Hepatocyte (in vitro differentiated cells): ENCODE measurements around the gene RDX. TPM values are rescaled to one million over a fixed set of nuclear protein-coding genes. Genes with fewer than 3 reads are reported as not detected.
A peak's percentile ranks its signal among the peaks of the same experiment; 100 is the strongest.

Experiments
- DNase-seq: peaks from one replicate; pipeline ENCODE4 v3.0.0-alpha.2; 2016; ENCODE audit warnings: low spot score
- H2AFZ ChIP-seq: fragments of 200-600 bp; sonication (generic); 2 replicates; pipeline ENCODE4 v1.6.0; 2016; ENCODE audit warnings: antibody characterized with exemption, mild to moderate bottlenecking
- H3K27ac ChIP-seq: fragments of 200-600 bp; sonication (generic); 2 replicates; pipeline ENCODE4 v1.5.1; 2016; ENCODE audit warnings: mild to moderate bottlenecking
- H3K27me3 ChIP-seq: fragments of 200-600 bp; sonication (generic); 2 replicates; pipeline ENCODE4 v1.6.1; 2016
- H3K36me3 ChIP-seq: fragments of 200-600 bp; sonication (generic); replicated peaks from 2 replicates; pipeline ENCODE4 v1.5.1; 2016; ENCODE audit warnings: low read depth; ENCODE audit not compliant: insufficient read depth
- H3K4me1 ChIP-seq: fragments of 200-600 bp; sonication (generic); 2 replicates; pipeline ENCODE4 v1.5.1; 2016; ENCODE audit warnings: mild to moderate bottlenecking, moderate library complexity; ENCODE audit not compliant: insufficient read depth
- H3K4me2 ChIP-seq: fragments of 200-600 bp; sonication (generic); 2 replicates; pipeline ENCODE4 v1.6.0; 2016
- H3K4me3 ChIP-seq: fragments of 200-600 bp; sonication (generic); 2 replicates; pipeline ENCODE4 v1.5.1; 2016; ENCODE audit warnings: mild to moderate bottlenecking
- H3K79me2 ChIP-seq: fragments of 200-600 bp; sonication (generic); 2 replicates; pipeline ENCODE4 v1.6.0; 2017; ENCODE audit warnings: mild to moderate bottlenecking
- H3K9me2 ChIP-seq: fragments of 200-600 bp; sonication (generic); replicated peaks from 2 replicates; pipeline ENCODE4 v1.6.0; 2017; ENCODE audit warnings: mild to moderate bottlenecking; ENCODE audit not compliant: insufficient read depth
- H3K9me3 ChIP-seq: fragments of 200-600 bp; sonication (generic); 2 replicates; pipeline ENCODE4 v1.5.1; 2016; ENCODE audit warnings: low read depth, mild to moderate bottlenecking
- H4K20me1 ChIP-seq: fragments of 200-600 bp; sonication (generic); 2 replicates; pipeline ENCODE4 v1.6.0; 2016; ENCODE audit warnings: mild to moderate bottlenecking; ENCODE audit not compliant: insufficient read depth, poor library complexity, severe bottlenecking
- EZH2 ChIP-seq: fragments of 200-600 bp; sonication (generic); IDR thresholded peaks from 2 replicates; pipeline ENCODE4 v1.6.1; 2016; ENCODE audit warnings: antibody characterized with exemption, mild to moderate bottlenecking, borderline replicate concordance
- EZH2phosphoT487 ChIP-seq: fragments of 200-600 bp; sonication (generic); IDR thresholded peaks from one replicate; pipeline ENCODE4 v1.6.1; 2018; ENCODE audit warnings: antibody characterized with exemption, mild to moderate bottlenecking, low read depth, moderate library complexity; ENCODE audit not compliant: unreplicated experiment, severe bottlenecking
- WGBS: methylation state at CpG from one replicate; pipeline ENCODE4 v1.1.6; 2016; ENCODE audit warnings: low lambda C conversion rate; ENCODE audit errors: missing lambda C conversion rate; 5-methylcytosine and 5-hydroxymethylcytosine counted together
- polyA plus RNA-seq: library from polyadenylated mRNA; unstranded; fragments of >200 nt; fragmentation: Nextera tagmentation; extraction: Ambion mirVana; gene quantifications from 2 replicates; pipeline ENCODE4 v1.2.1, GENCODE V29; 2016
- total RNA-seq: library from RNA; depleted of rRNA; stranded (reverse); fragments of >200 nt; gene quantifications from 2 replicates; pipeline ENCODE4 v1.2.3, GENCODE V29; 2014
- TF ChIP-seq, protein P1 (sequence below): fragments of 200-600 bp; sonication (generic); IDR thresholded peaks from 2 replicates; pipeline ENCODE4 v1.5.1; 2016; ENCODE audit warnings: antibody characterized with exemption, mild to moderate bottlenecking; ENCODE audit not compliant: poor library complexity

Gene RDX
- total RNA-seq = 102 and 106 TPM in 2 replicates
- 128 and 143 TPM in 2 replicates for polyA plus RNA-seq

GRCh38 chr11:110296226-110297075 lies at the start of gene RDX:
RDX (minus strand) TSS chr11:110296614; CDS start chr11:110279692, 16,922 bp downstream.
- peaks cover 43% of the 10 kb centered on the region for H3K79me2 ChIP-seq
- no peaks in the 10 kb centered on the region for H3K9me3 ChIP-seq
- no peaks in the 10 kb centered on the region for H3K9me2 ChIP-seq
- H3K27ac ChIP-seq = peak within 1 kb of the TSS; percentile 98
- DNase-seq = peak; percentile 90
- H3K4me1 ChIP-seq = peaks cover 37% of the 10 kb centered on the region
- no peaks in the 10 kb centered on the region for H3K36me3 ChIP-seq
- no peak for TF ChIP-seq EZH2
- no peak for TF ChIP-seq EZH2phosphoT487
- TF ChIP-seq, protein P1, sequence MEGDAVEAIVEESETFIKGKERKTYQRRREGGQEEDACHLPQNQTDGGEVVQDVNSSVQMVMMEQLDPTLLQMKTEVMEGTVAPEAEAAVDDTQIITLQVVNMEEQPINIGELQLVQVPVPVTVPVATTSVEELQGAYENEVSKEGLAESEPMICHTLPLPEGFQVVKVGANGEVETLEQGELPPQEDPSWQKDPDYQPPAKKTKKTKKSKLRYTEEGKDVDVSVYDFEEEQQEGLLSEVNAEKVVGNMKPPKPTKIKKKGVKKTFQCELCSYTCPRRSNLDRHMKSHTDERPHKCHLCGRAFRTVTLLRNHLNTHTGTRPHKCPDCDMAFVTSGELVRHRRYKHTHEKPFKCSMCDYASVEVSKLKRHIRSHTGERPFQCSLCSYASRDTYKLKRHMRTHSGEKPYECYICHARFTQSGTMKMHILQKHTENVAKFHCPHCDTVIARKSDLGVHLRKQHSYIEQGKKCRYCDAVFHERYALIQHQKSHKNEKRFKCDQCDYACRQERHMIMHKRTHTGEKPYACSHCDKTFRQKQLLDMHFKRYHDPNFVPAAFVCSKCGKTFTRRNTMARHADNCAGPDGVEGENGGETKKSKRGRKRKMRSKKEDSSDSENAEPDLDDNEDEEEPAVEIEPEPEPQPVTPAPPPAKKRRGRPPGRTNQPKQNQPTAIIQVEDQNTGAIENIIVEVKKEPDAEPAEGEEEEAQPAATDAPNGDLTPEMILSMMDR = no peak
- H2AFZ ChIP-seq = peak within 1 kb of the TSS; percentile 89
- WGBS = under 1% methylated on average over 57 of the region's 113 CpGs
- H3K4me3 ChIP-seq = peak within 1 kb of the TSS; percentile 69
- H3K27me3 ChIP-seq = no peaks in the 10 kb centered on the region
- H4K20me1 ChIP-seq = peaks cover 34% of the 10 kb centered on the region
- H3K4me2 ChIP-seq = peak within 1 kb of the TSS; percentile 76

DNA sequence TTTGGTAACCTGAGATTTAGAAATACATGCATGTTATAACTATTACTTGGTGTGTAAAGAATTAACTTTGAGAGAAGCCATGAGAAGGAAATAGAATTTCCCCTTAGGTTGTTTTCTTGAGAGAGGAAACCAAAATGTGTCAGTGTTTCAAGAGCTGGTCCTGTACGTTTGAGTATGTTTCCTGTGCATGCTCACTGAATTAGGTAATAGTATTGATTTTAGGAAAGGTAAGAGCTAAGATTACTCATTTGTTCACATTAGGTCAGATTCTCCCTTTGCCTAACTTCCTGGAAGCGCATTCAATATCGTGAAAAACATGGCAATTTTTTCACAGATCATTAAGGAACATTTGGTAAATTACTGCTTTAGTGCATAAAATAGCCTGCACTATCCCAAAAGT lies 49.3 kb upstream of the RDX start:
- H2AFZ ChIP-seq = no peak overlapping the region
- no peak overlapping the region for H3K4me3 ChIP-seq
- TF ChIP-seq EZH2 = no peak
- no peak for TF ChIP-seq EZH2phosphoT487
- TF ChIP-seq, protein P1 = no peak
- H4K20me1 ChIP-seq = no peaks in the 10 kb centered on the region
- no peaks in the 10 kb centered on the region for H3K79me2 ChIP-seq
- no peaks in the 10 kb centered on the region for H3K36me3 ChIP-seq
- no peaks in the 10 kb centered on the region for H3K9me3 ChIP-seq
- 78% methylated on average over 3 of the region's 3 CpGs for WGBS
- no peak overlapping the region for H3K4me2 ChIP-seq
- H3K27me3 ChIP-seq = no peaks in the 10 kb centered on the region
- H3K4me1 ChIP-seq = peaks cover 10% of the 10 kb centered on the region
- no peak for DNase-seq
- H3K9me2 ChIP-seq = no peaks in the 10 kb centered on the region
- peak overlapping the region; percentile 42 for H3K27ac ChIP-seq

GRCh38 chr11:110340436-110340835 lies 44.0 kb upstream of the RDX start:
- Histone ChIP-seq H3K36me3 (no peaks in the 10 kb centered on the region), H2AFZ (no peak overlapping the region), H3K9me2 (no peaks in the 10 kb centered on the region), H3K4me2 (no peak overlapping the region), H3K4me3 (no peak overlapping the region), H3K9me3 (no peaks in the 10 kb centered on the region), H3K27me3 (no peaks in the 10 kb centered on the region), H4K20me1 (no peaks in the 10 kb centered on the region), H3K79me2 (no peaks in the 10 kb centered on the region), H3K4me1 (peaks cover 4% of the 10 kb centered on the region), H3K27ac (no peak overlapping the region)
- WGBS = 73% methylated on average over 2 of the region's 2 CpGs
- DNase-seq = no peak
- TF ChIP-seq, protein P1 = no peak
- no peak for TF ChIP-seq EZH2phosphoT487
- no peak for TF ChIP-seq EZH2
